GM12865 (cell line): ENCODE data around the gene SH3BGRL2.
A peak's percentile ranks its signal among the peaks of the same experiment; 100 is the strongest.
"Not testable (repeated sequence)": the region's sequence is repeated elsewhere in the genome, so short reads cannot be mapped to it uniquely, and the experiment has no call there.

Source experiments
- DNase-seq: peaks from one replicate; pipeline ENCODE4 v3.0.0; 2010; ENCODE audit warnings: low read depth
- H3K4me3 ChIP-seq: 2 replicates; pipeline ENCODE4 v1.5.1; 2011; ENCODE audit warnings: mild to moderate bottlenecking, low read depth, low read length, control low read depth
- CTCF ChIP-seq: IDR thresholded peaks from 2 replicates; pipeline ENCODE4 v1.5.1; 2011; ENCODE audit warnings: low read length, control low read depth, low read depth, inconsistent platforms; ENCODE audit not compliant: insufficient read depth; ENCODE audit errors: missing control alignments

Gene SH3BGRL2

GRCh38 chr6:79647741-79648140 is 16.6 kb downstream of the SH3BGRL2 start:
- no peak for DNase-seq
- no peak overlapping the region for H3K4me3 ChIP-seq
- TF ChIP-seq CTCF: no peak

- TF ChIP-seq CTCF: no peak
- DNase-seq: no peak
- H3K4me3 ChIP-seq: no peak overlapping the region
Observed at GRCh38 chr6:79648328-79648727, 17.2 kb downstream of the SH3BGRL2 start.

GRCh38 chr6:79649016-79649415 is 17.9 kb downstream of the SH3BGRL2 start:
- no peak overlapping the region for H3K4me3 ChIP-seq
- no peak for TF ChIP-seq CTCF
- no peak for DNase-seq

- DNase-seq: no peak
- no peak for TF ChIP-seq CTCF
- no peak overlapping the region for H3K4me3 ChIP-seq
Observed at GRCh38 chr6:79650950-79651349, 19.8 kb downstream of the SH3BGRL2 start.

- no peak for DNase-seq
- TF ChIP-seq CTCF: no peak
Observed at GRCh38 chr6:79656134-79656533, 25.0 kb downstream of the SH3BGRL2 start.

GRCh38 chr6:79657238-79657637 is 26.1 kb downstream of the SH3BGRL2 start:
- no peak for DNase-seq
- H3K4me3 ChIP-seq: no peak overlapping the region
- no peak for TF ChIP-seq CTCF

More at GRCh38 chr6:79656134-79656533, 25.0 kb downstream of the SH3BGRL2 start:
- no peak overlapping the region for H3K4me3 ChIP-seq

- not testable (repeated sequence) for H3K4me3 ChIP-seq
- peak; percentile 10 for DNase-seq
Observed at GRCh38 chr6:79663655-79664054, 32.5 kb downstream of the SH3BGRL2 start.
